Uterus (tissue), 4 donors: ENCODE results near the gene SFXN1. TPM values are rescaled to one million over a fixed set of nuclear protein-coding genes. Genes with fewer than 3 reads are reported as not detected.

Experiments used
- DNase-seq, 2 donors: peaks; one replicate each; pipeline ENCODE4 v3.0.0-alpha.2; 2019 to 2020
- H3K27ac ChIP-seq, 2 donors: fragments of 200-600 bp; sonication (generic); 1 replicate in 1 of 2; 2 replicates in 1 of 2; pipeline ENCODE4 v1.5.1; 2016 to 2018
- H3K27me3 ChIP-seq, 2 donors: fragments of 200-600 bp; sonication (generic); one replicate each; pipeline ENCODE4 v1.5.1; 2018 to 2019; ENCODE audit warnings: control low read depth in 1 of 2
- H3K36me3 ChIP-seq, 2 donors: fragments of 200-600 bp; sonication (generic); one replicate each; pipeline ENCODE4 v1.5.1; 2019; ENCODE audit warnings: control low read depth in 1 of 2
- H3K4me1 ChIP-seq, 2 donors: fragments of 200-600 bp; sonication (generic); one replicate each; pipeline ENCODE4 v1.5.1; 2018 to 2019; ENCODE audit warnings: control low read depth in 1 of 2
- H3K4me3 ChIP-seq, 2 donors: fragments of 200-600 bp; sonication (generic); 1 replicate in 1 of 2; 2 replicates in 1 of 2; pipeline ENCODE4 v1.5.1; 2018 to 2019; ENCODE audit warnings: mild to moderate bottlenecking in 1 of 2
- H3K9me3 ChIP-seq, 2 donors: fragments of 200-600 bp; sonication (generic); one replicate each; pipeline ENCODE4 v1.5.1; 2019; ENCODE audit warnings: control low read depth in 1 of 2
- CTCF ChIP-seq, 4 experiments: fragments of 200-600 bp in 2 of 4; fragments of 450-650 bp in 2 of 4; sonication (generic) in 2 of 4; IDR thresholded peaks; one replicate each; pipeline ENCODE4 v1.5.1; 2016 to 2019; ENCODE audit warnings: antibody characterized with exemption in 4 of 4, mild to moderate bottlenecking in 2 of 4, moderate library complexity in 1 of 4
- POLR2A ChIP-seq, 2 donors: fragments of 450-650 bp; IDR thresholded peaks; one replicate each; pipeline ENCODE4 v1.6.1; 2016; ENCODE audit warnings: antibody characterized with exemption in 2 of 2, mild to moderate bottlenecking in 1 of 2, moderate library complexity in 1 of 2
- intact Hi-C: fragments of 100-400 bp; cut with DNase I; formaldehyde crosslinking; loops from one replicate; pipeline ENCODE4 v1.15.1; 2023; ENCODE audit warnings: low total_unique reads
- total RNA-seq, 4 donors: library from RNA; depleted of rRNA in 3 of 4; stranded (reverse); fragments of >200 nt in 3 of 4; gene quantifications; one replicate each; pipeline versions ENCODE4 v1.1.0 to v1.2.4, GENCODE V29; 2014 to 2023
- donor health status: DM: yes; HTN: yes; CAD: no.

The SFXN1 gene
- total RNA-seq, 4 donors from 2014 or later, result 4.9 to 63.5 (median 42.3) TPM

- TF ChIP-seq POLR2A (IDR thresholded peaks at IDR 0.05), result no peak
- TF ChIP-seq CTCF (IDR thresholded peaks at IDR 0.05), result no peak
These were observed 65.8 kb downstream of the SFXN1 start for GRCh38 chr5:175544108-175544511.

GRCh38 chr5:175544586-175544985 lies 66.2 kb downstream of the SFXN1 start:
- H3K9me3 ChIP-seq, result no peaks in the 10 kb centered on the region
- DNase-seq, result no peak
- no peaks in the 10 kb centered on the region for H3K27me3 ChIP-seq
- H3K36me3 ChIP-seq, result no peaks in the 10 kb centered on the region
- TF ChIP-seq CTCF (IDR thresholded peaks at IDR 0.05), result no peak
- no peak for TF ChIP-seq POLR2A (IDR thresholded peaks at IDR 0.05)
- intact Hi-C loops, result no loop called here
- no peak overlapping the region for H3K4me3 ChIP-seq
- no peak overlapping the region for H3K27ac ChIP-seq
- H3K4me1 ChIP-seq, result no peaks in the 10 kb centered on the region

More at GRCh38 chr5:175544108-175544511, 65.8 kb downstream of the SFXN1 start:
- no peaks in the 10 kb centered on the region for H3K36me3 ChIP-seq
- H3K9me3 ChIP-seq, result no peaks in the 10 kb centered on the region
- intact Hi-C loops, result no loop called here
- H3K4me1 ChIP-seq, result no peaks in the 10 kb centered on the region
- H3K27ac ChIP-seq, result no peak overlapping the region
- H3K27me3 ChIP-seq, result no peaks in the 10 kb centered on the region
- H3K4me3 ChIP-seq, result no peak overlapping the region
- no peak for DNase-seq

- Histone ChIP-seq H3K9me3 (no peaks in the 10 kb centered on the region), H3K27ac (no peak overlapping the region), H3K27me3 (no peaks in the 10 kb centered on the region), H3K4me3 (no peak overlapping the region), H3K36me3 (no peaks in the 10 kb centered on the region), H3K4me1 (no peaks in the 10 kb centered on the region)
- TF ChIP-seq CTCF (IDR thresholded peaks at IDR 0.05) (no peak), POLR2A (IDR thresholded peaks at IDR 0.05) (no peak)
- DNase-seq, result no peak
- intact Hi-C loops, result no loop called here
These were observed 69.5 kb downstream of the SFXN1 start for GRCh38 chr5:175547842-175548241.

GRCh38 chr5:175548626-175549311 lies 70.4 kb downstream of the SFXN1 start:
- TF ChIP-seq CTCF (IDR thresholded peaks at IDR 0.05) (no peak), POLR2A (IDR thresholded peaks at IDR 0.05) (no peak)
- Histone ChIP-seq H3K9me3 (no peaks in the 10 kb centered on the region), H3K27ac (no peak overlapping the region), H3K4me3 (no peak overlapping the region), H3K4me1 (no peaks in the 10 kb centered on the region), H3K36me3 (no peaks in the 10 kb centered on the region), H3K27me3 (no peaks in the 10 kb centered on the region)
- intact Hi-C loops, result no loop called here
- no peak for DNase-seq

GRCh38 chr5:175550055-175550805 lies 71.9 kb downstream of the SFXN1 start:
- H3K36me3 ChIP-seq, result no peaks in the 10 kb centered on the region
- H3K4me3 ChIP-seq, result no peak overlapping the region
- H3K27me3 ChIP-seq, result no peaks in the 10 kb centered on the region
- H3K4me1 ChIP-seq, result no peaks in the 10 kb centered on the region
- H3K27ac ChIP-seq, result no peak overlapping the region
- intact Hi-C loops, result no loop called here
- TF ChIP-seq POLR2A (IDR thresholded peaks at IDR 0.05), result no peak
- TF ChIP-seq CTCF (IDR thresholded peaks at IDR 0.05), result no peak
- H3K9me3 ChIP-seq, result no peaks in the 10 kb centered on the region
- DNase-seq, result no peak
